NCI-H1694 treated with DMSO at 0.1 percent for 48 hours (cell line): Measurements from ENCODE around the gene ARPC4.
"Not testable (repeated sequence)": the region's sequence is repeated elsewhere in the genome, so short reads cannot be mapped to it uniquely, and the experiment has no call there.

Experiments
- DNase-seq: peaks from one replicate; lab custom pipeline; 2025; lab: John Stamatoyannopoulos, UW

Gene ARPC4

DNA sequence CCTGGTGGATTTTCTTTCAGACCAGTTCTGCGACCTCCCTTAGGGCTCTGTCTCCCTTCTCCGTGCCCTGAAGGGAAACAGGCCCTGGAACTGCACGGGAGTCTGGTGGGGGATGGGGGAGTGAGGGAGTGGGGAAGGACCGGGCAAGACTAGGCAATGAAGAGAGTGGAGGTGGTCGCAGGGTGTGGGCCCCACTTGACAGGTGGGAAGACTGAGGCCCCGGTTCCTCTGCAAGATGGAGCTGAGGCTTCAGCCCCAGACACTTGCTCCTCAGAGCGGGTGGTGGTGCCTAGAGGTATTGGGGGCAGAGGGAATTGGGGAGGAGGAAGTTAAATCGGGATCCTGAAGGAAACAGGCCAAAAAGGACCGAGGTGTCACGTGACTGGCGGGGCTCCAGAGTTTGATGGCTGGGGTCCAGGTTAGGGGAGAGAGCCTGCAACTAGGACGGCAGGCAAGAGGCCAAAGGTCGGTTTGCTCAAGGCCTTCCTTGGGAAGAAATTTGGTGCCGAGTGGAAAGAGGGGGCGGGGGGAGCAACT is 22.5 kb upstream of the ARPC4 start:
- no peak for DNase-seq

DNA sequence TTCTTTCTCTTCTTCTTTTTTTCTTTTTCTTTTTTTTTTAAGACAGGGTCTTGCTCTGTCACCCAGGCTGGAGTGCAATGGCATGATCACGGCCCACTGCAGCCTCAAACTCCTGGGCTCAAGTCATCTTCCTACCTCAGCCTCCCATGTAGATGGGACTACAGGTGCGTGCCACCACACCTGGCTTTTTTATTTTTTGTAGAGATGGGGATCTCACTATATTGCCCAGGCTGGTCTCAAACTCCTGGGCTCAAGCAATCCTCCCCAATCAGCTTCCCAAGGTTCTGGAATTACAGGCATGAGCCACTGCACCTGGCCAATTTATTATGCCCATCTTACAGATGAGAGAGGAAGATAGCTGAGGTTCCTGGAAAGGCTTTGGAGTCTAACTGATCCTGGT is 21.9 kb upstream of the ARPC4 start:
- DNase-seq = not testable (repeated sequence)

DNA sequence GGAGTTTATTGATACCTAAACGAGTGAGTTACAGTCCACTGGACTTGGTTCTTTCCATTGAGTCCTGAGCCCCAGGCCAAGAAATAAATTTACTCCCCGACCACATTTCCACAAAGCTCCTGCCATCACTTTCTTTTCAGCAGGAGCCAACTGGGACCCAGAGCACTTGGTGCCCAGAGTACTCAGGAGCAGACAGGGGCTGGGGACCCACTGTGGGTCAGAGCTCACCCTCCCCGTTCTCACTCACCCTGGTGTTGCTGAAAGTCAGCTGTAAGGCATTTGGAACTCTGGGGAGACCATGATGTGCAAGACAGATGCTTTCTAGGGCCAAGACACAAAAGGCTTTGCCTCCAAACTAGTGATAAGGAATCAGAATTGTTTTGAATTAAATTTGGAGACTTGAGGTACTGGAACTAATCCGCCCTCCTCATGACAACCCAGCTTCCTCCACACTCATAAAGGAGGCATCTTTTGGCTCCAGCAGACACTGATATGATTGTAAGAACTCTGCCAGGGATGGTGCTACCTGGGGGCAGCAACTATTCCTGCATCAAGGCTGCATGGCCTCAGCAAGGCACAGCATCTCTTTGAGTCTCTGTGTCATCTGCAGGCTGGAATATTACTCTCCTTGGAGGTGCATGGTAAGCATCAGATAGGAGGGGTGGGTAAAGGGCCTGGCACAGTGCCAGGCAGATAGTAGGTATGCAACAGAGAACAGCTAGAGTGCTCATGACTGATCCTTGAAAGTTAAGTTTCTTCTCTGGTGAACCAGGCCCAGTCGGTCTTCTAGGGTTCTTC is 15.8 kb upstream of the ARPC4 start:
- no peak for DNase-seq

DNA sequence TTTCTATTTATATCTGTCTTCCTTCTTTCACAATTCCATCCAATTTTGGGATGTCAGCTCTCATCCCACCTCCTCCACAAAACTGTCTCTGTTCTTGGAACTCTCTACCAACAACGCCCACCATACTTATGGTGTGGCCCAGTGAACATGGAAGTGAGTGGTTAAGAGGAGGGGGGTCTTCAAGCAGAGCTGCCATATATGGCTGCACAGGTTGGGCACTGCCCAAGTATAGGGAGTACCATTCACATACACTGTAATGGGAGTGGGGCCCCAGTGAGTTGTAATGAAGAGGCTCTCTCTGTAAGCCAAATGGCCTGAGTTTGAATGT is 15.2 kb upstream of the ARPC4 start:
- DNase-seq = no peak

DNA sequence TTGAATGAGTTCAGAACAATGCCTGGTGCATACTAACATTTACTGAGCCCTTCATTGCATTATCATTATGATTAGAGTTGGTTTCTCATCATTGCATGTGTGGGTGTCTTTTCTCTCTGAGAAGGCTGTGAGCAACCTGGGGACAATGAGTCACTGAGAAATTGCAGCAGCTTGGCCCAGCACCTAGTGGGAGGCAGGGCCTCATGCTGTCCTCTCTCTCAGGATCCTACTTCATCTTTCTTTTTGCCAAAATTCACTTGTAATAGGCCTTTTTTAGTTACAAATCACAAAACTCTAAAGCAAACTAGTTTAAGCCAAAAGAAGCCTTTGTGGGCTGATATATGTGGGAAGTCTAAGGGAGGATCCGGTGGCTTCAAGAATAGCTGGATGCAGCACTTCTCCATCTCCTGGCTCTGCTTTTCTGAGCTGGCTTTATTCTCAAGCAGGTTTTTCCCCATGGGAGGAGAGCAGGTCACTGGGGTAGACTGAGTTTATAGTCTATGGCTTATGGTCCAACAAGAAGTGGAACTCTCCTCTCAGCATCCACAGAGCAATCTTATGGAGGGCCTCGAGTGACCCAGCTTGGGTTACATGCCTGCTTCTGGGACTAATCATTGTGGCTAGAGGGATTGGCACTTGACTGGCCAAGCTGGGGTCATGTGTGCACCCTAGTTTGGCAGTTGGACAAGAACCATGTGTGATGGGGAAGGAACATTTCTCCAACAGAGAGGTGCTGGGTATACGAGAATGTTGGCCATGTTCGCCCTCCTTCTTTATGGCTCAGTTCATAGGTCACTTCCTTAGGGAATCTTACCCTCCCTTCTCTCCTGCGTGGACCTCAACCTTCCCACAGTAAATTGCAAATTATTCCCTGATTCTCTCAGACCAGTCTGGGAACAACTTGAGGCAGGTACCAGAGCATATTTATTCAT is 14.5 kb upstream of the ARPC4 start:
- DNase-seq = no peak

DNA sequence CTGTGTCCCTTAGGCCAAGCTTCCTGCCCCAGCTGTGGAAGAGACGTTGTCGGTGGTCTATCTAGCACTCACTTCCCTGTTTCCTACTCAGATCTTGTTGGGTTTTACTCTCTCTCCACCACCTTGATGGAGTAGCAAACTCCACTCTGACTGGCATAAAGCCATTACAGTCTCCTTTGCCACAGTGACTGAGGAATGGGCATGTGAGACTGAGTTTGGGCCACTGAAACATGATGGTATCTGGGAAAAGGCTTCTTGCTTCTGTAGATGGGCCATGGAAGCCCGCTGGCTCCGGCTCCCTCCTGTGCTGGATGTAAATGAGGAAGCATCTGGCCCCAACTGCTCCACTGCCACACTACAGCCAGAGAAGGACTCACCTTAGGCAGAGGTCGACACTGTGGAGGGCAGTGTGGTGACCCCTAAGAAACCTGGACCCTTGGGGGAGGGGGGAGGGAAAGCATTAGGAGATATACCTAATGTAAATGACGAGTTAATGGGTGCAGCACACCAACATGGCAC is 13.7 kb upstream of the ARPC4 start:
- DNase-seq = no peak

DNA sequence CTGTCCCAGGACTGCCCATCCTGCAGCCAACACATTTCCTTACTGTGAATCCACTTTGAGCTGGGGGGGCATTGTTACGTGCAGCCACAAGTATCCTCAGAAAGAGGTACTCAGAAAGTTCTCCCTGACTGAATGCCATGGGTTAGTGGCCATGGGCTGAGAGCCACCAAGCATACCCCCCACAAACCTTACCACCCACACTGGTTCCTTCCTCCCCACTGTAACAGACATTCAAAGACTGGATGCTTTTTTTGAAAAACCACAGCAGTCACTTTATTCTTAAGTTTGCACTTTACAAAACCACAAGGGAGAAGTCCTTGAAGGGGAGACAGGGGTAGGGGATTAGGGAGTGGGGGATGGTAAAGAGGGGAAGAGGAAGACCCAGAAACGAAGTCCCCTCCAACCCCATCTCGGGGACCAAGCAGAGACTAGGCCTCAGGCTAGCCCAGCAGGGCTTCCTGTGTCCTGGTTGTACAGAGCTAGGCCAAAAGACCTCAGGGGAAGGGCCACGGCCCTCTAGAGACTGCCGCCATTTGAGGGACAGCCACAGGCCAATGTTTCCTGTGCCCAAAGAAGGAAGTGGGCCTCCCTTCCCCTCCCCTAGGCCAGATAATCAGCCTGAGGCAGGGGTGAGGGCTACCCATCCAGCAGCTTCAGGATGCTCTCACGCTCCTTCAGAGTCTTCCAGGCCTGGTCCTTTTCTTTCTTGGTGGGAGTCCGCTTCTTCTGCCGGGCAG is 13.0 kb upstream of the ARPC4 start:
- no peak for DNase-seq

DNA sequence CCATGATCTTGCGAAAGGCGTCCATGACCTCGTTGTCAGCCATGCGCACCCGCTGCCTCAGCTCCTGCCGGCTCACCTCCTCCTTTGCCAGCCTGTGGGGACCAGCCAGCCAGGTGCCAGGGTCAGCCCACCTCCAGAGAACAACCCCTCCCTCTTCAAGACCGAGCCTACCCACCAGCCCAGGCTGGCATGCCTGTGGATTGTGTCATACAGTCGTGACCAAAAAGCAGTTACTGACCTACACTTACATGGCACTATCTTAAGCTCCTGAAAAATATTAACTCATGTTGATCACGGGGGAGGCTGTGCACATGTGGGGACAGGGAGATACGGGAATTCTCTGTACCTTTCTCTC is 12.4 kb upstream of the ARPC4 start:
- no peak for DNase-seq

DNA sequence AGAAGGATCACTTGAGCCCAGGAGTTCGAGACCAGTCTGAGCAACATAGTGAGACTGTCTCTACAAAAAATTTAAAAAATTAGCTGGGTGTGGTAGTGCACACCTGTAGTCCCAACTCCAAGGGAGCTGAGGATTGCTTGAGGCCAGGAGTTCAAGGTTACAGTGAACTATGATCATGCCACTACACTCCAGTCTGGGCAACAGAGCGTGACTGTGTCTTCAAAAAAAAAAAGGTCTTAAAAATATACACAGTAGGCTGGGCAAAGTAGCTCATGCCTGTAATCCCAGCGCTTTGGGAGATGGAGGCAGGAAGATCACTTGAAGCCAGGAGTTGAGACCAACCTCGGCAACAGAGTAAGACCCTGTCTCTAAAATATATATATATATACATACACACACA is 12.0 kb upstream of the ARPC4 start:
- no peak for DNase-seq

DNA sequence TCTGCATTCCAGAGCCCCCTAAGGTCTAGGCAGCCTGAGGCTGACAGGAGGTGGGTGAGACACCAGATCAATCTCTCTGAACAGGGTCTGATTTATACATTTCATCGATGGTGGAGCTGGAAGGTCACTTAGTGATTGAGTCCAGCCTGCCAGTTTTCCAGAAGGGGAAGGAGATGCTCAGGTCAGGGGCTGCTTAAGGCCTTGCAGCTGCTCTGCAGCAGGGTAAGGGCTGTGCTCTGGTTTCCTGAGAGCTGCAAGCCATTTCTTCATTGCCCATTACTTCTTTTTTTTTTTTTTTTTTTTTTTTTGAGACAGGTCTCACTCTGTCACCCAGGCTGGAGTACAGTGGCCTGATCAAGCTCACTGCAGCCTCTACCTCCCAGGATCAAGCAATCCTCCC is 11.3 kb upstream of the ARPC4 start:
- no peak for DNase-seq

DNA sequence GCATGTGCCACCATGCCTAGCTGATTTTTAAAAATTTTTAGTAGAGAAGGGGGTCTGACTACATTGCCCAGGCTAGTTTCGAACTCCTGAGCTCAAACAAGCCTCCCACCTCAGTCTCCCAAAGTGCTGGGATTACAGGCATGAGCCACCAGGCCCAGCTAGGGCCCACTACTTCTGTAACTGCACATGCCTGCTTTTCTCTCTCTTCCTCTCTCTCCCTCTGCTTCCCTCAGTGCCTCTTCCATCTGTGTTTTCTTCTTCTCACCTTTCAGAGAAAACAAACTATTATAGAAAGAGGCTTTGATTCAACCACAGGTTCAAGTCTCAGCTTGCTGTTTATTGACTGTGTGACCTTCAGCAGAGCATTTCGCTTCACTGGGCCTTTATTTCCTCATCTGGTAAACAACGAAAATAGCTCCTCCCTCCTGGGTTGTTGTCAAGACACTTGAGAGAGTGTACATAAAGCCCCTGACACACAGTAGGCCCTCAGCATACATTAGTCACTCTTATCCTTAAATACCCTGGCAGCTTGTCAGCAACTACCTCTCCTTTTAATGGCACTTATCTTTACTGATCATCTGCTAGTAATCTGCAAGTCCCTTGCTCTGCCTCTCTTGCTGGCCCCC is 10.8 kb upstream of the ARPC4 start:
- DNase-seq = no peak

DNA sequence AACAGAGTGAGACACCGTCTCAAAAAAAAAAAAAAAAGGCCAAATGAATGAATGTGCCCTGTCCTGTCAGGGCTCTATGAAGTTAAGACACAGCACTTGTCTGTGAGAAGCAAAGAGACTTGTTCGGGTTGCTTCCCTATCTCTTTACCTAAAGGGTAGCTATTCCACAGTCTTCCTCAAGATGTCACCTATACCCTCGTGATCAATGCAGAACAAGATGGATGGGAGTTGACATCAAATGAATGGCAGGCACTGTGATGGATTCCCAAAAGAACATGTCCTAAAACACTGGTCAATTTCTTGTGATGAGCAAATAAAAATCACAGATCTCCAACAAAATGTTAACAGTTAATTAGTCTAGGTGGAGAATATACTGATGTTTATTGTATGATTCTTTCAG is 10.1 kb upstream of the ARPC4 start:
- no peak for DNase-seq

DNA sequence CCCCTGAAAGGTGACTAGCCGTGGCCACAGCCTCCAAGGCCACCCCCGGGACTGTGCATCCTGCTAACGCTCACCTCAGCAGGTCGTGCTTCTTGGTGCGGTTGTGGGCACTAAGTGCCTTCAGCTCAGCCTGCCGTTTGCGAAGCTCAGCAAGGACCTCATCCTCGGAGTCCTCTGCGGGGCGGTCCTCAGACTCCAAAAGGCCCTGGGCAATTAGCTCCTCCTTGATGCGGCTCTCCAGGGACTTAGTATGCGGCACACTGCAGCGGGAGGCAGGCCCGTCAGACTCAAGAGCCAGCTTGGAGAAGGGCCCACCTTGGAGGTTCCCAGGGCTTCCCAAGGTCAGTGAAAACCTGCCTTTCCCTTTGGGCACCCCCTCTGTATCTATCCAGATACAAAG is 8.9 kb upstream of the ARPC4 start:
- DNase-seq = no peak

DNA sequence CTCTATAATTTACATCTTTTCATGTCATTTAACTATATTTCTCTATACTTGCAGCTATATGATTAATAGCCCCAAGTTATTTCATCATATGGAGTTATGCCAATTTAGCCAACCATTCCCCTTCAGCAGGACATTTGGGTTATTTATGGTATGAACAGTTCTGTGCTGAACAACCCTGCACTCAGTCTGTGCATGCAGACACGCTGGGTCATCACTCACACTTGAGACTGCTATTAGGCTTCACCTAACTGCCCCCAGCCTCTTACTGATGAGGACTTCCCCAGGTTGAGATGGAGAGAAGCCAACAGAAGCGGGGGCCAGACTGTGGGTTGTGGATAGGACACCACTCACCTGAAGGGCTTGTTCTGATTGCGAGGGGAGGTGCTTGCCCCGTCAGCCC is 7.9 kb upstream of the ARPC4 start:
- no peak for DNase-seq

DNA sequence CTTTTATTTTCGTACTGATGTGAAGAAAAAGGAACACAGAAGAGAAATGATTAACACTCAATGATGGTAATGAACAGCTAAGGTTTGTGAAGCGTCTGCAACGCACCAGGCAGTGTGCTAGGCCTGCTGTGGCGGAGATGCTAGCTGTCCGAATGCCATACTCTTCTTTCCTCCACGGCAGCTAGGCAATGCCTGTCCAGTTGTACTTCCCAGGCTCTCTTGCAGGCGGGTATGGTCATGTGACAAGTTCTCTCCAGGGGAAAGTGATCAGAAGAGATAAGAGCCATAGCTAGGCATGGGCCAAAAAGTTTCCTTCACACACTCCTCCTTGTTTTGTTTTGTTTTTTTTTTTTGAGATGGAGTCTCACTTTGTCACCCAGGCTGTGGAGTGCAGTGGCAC is 7.3 kb upstream of the ARPC4 start:
- no peak for DNase-seq

DNA sequence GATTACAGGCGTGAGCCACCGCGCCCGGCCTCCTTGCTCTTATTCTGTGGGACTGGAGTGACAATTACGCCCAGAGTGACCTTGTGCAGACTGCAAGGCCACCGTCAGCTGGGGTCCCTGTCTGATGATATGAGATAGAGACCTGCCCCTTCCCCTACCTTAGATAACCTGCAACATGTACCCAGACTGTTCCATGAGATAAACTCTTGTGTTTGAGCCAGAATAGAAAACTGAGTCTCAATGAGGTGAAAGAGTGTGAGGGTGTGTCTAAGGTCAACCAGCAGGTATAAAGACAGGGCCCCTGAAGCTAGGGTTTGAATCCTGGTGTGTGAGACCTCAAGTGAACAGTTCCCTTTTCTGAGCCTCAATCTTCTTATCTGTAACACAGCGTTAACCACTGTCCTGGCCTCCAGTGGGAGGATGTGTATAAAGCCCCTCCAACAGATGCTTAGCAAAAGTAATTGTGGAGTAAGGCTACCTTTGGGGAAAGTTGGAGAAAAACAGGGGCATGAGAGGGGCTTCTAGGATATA is 6.6 kb upstream of the ARPC4 start:
- no peak for DNase-seq

DNA sequence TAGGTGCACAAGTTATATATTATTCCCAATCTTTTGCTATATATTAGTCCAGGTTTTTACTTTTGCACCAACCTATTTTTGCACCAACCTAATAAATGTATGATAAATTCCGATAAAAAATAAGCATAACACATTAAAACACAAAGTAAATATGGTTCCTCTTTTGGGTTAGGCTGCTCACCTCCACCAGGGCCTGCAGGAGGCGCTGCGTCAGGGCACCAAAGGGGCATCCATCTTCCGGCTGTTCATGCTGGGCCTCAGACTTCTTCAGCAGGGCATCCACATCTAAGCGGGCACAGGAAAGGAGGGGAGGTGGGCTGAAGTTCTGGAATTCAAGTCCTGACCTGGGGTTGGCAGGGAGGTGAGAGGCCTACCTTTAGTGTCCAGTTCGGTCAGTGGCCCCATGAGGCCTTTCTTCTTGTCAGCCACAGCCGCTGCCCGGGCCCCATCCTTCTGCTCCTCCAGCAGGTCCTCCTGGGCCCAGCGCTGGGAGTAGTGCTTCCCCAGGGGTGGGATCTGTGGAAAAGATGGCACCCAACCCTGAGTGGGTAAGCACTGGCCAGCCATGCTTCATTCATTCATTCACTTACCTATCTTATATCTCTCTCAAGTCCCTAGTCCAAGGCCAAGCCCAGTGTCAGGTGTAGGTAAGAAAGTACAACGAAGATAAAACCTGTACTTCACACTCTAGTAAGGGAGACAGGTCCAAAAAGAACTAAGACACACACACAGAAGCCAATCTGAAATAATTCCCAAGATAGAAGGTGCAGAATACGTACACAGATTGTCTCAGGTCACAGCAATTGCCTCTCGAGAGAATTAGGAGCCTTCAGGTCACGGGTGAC is 5.8 kb upstream of the ARPC4 start:
- DNase-seq = no peak

DNA sequence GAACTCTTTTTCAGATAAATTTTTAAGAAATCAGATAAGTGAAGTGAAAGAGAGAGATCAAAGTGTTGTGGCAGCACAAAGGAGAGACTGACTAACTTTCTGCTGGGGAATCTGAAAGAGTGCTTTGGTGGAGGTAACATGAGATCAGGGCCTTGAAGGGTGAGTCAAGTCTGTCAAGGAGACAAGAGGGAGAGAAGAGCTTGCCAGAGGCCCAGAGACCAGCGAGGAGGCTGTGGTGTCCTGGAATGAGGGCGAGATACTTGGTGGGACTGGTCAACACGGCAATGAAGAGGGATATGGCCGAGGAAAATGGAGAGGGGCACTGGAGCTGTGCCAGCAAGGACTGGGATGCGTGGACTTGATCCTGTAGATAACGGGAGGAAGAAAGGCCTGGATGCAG is 5.2 kb upstream of the ARPC4 start:
- no peak for DNase-seq

DNA sequence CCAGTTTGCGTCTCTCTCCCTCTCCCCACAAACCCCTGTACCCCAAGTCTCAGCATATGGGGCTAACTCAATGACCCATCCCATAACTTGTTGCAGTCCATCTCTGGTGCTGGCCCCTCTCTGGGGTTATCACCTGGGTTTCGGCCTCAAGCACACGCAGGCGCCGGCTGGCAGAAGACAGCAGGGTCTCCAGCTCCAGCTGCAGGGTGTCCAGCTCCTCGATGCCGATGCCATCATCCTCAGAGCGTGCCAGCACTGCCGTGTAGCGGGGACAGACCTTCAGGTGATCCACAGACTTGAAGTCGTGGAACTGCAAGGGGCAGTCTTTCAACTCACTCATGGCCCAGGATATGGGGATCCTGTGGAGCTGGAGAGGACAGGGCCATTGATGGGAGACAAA is 1.8 kb upstream of the ARPC4 start:
- no peak for DNase-seq

DNA sequence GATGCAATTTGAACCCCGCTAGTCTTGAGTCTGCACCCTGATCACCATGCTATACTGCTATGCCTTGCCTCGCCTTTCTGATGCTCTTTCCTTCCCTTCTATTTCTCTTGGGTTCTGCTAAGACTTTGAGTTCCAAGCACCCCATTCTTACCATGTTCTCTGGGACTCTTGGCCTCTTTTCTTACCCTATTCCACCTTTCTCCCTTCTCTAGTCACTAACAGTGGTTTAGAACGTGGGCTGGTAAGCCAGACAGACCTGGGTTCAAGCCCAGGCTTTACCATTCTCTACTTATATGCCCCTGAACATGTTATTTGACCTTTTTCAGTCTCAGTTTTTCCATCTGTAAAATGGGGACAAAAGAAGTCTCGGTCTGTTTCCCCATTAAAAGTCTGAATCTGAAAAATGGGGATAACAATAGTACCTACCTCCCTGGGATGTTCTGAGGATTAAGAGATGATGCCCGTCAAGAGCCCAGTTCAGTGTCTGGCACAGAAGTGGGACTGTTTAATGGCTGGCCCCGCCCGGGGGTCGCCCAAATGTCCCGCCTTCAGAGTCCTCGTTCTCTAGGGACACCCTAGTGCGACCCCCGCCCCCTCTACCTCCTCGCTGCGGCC is 985 bp upstream of the ARPC4 start:
- DNase-seq = no peak
